IMR-90 (cell line): ENCODE data around the gene PHC1. TPM values are rescaled to one million over a fixed set of nuclear protein-coding genes. Genes with fewer than 3 reads are reported as not detected.

Experiments
- ATAC-seq: fragments of 200-7000 bp; cut with Tn5 transposase; 2 replicates; pipeline ENCODE4 v1.9.1; 2020; ENCODE audit warnings: low read depth, mild to moderate bottlenecking, moderate library complexity
- BruUV-seq: library from RNA; stranded (reverse); fragments of 400-500 nt; replicated peaks from 2 replicates; lab custom pipeline; 2021; lab: Mats Ljungman, UMichigan
- CTCF ChIA-PET: fragments of 300-600 bp; formaldehyde crosslinking; extraction: SDS; loops from one replicate; lab custom pipeline; 2021; ENCODE audit warnings: antibody characterized with exemption; lab: Yijun Ruan, JAX
- POLR2A ChIA-PET: fragments of 300-600 bp; sonication (Branson Sonifier 250); formaldehyde crosslinking; loops from one replicate; lab custom pipeline; 2022; ENCODE audit warnings: antibody characterized with exemption; ENCODE audit not compliant: unreplicated experiment; lab: Charles Lee
- DNase-seq: peaks from one replicate; pipeline ENCODE4 v3.0.0; 2013
- H2AFZ ChIP-seq: replicated peaks from 2 replicates; pipeline ENCODE3; 2013; ENCODE audit warnings: low read length, mild to moderate bottlenecking; ENCODE audit not compliant: poor library complexity
- H2AK5ac ChIP-seq: 2 replicates; pipeline ENCODE4 v1.6.1; 2013; ENCODE audit warnings: low read depth, low read length, inconsistent platforms
- H2AK9ac ChIP-seq: replicated peaks from 2 replicates; pipeline ENCODE3; 2013; ENCODE audit warnings: mild to moderate bottlenecking, low read depth, low read length, moderate library complexity; ENCODE audit not compliant: poor library complexity
- H2BK120ac ChIP-seq: 2 replicates; pipeline ENCODE4 v1.6.1; 2013; ENCODE audit warnings: low read depth, low read length, inconsistent platforms
- H2BK15ac ChIP-seq: 3 replicates; pipeline ENCODE4 v1.6.1; 2013; ENCODE audit warnings: low read depth, low read length, inconsistent platforms
- H2BK20ac ChIP-seq: 2 replicates; pipeline ENCODE4 v1.6.1; 2013; ENCODE audit warnings: low read depth, mild to moderate bottlenecking, inconsistent platforms, low read length, moderate library complexity
- H2BK5ac ChIP-seq: 2 replicates; pipeline ENCODE4 v1.6.1; 2013; ENCODE audit warnings: mild to moderate bottlenecking, low read depth, low read length, inconsistent platforms; ENCODE audit not compliant: poor library complexity, severe bottlenecking
- H3K14ac ChIP-seq: replicated peaks from 2 replicates; pipeline ENCODE4 v1.6.1; 2013; ENCODE audit warnings: low read depth, low read length, inconsistent platforms
- H3K18ac ChIP-seq: 2 replicates; pipeline ENCODE4 v1.6.1; 2013; ENCODE audit warnings: low read depth, low read length, control low read depth
- H3K23ac ChIP-seq: 2 replicates; pipeline ENCODE4 v1.6.1; 2013; ENCODE audit warnings: low read depth, low read length, inconsistent platforms
- H3K27ac ChIP-seq: 2 replicates; pipeline ENCODE4 v1.5.1; 2013; ENCODE audit warnings: mild to moderate bottlenecking, control low read depth, low read length; ENCODE audit not compliant: insufficient read depth
- H3K27me3 ChIP-seq: 2 replicates; pipeline ENCODE4 v1.6.1; 2013; ENCODE audit warnings: low read length; ENCODE audit not compliant: control insufficient read depth, insufficient read depth
- H3K36me3 ChIP-seq: 2 replicates; pipeline ENCODE4 v1.6.1; 2013; ENCODE audit warnings: low read length, mixed read lengths; ENCODE audit not compliant: control insufficient read depth, insufficient read depth
- H3K4ac ChIP-seq: 2 replicates; pipeline ENCODE4 v1.6.1; 2013; ENCODE audit warnings: low read depth, low read length, inconsistent platforms
- H3K4me1 ChIP-seq: 2 replicates; pipeline ENCODE4 v1.6.1; 2013; ENCODE audit warnings: low read length, mixed read lengths; ENCODE audit not compliant: control insufficient read depth, insufficient read depth
- H3K4me2 ChIP-seq: 2 replicates; pipeline ENCODE4 v1.6.1; 2013; ENCODE audit warnings: low read depth, mild to moderate bottlenecking, control low read depth, low read length, moderate library complexity
- H3K4me3 ChIP-seq: 2 replicates; pipeline ENCODE4 v1.5.1; 2013; ENCODE audit warnings: low read depth, mild to moderate bottlenecking, control low read depth, low read length, moderate library complexity; ENCODE audit not compliant: insufficient read depth
- H3K56ac ChIP-seq: 2 replicates; pipeline ENCODE4 v1.6.1; 2013; ENCODE audit warnings: low read length, inconsistent platforms; ENCODE audit not compliant: insufficient read depth; ENCODE audit errors: extremely low read depth
- H3K79me1 ChIP-seq, 2 experiments: 2 replicates each; pipeline ENCODE4 v1.6.1; 2013; ENCODE audit warnings: low read length in 2 of 2, inconsistent platforms in 1 of 2, low read depth in 1 of 2
- H3K9ac ChIP-seq: 2 replicates; pipeline ENCODE4 v1.6.1; 2013; ENCODE audit warnings: low read depth, low read length, control low read depth
- H3K9me1 ChIP-seq: 2 replicates; pipeline ENCODE4 v1.6.1; 2013; ENCODE audit warnings: low read length, inconsistent platforms; ENCODE audit not compliant: insufficient read depth
- H3K9me3 ChIP-seq: 2 replicates; pipeline ENCODE4 v1.6.1; 2013; ENCODE audit warnings: low read length; ENCODE audit not compliant: control insufficient read depth, insufficient read depth
- H4K20me1 ChIP-seq: 2 replicates; pipeline ENCODE4 v1.6.1; 2013; ENCODE audit warnings: low read length, inconsistent platforms; ENCODE audit not compliant: insufficient read depth
- H4K5ac ChIP-seq: 2 replicates; pipeline ENCODE4 v1.6.1; 2013; ENCODE audit warnings: mild to moderate bottlenecking, low read depth, low read length, control low read depth
- H4K8ac ChIP-seq, 2 experiments: 2 replicates each; pipeline ENCODE4 v1.6.1; 2013; ENCODE audit warnings: low read depth in 2 of 2, low read length in 2 of 2, control low read depth in 1 of 2, inconsistent platforms in 1 of 2
- H4K91ac ChIP-seq: 2 replicates; pipeline ENCODE4 v1.6.1; 2013; ENCODE audit warnings: low read depth, low read length, inconsistent platforms; ENCODE audit not compliant: insufficient read depth
- MAFK ChIP-seq: IDR thresholded peaks from 2 replicates; pipeline ENCODE4 v1.6.1; 2012; ENCODE audit warnings: low read depth, low read length, improper control_type of control experiment
- MXI1 ChIP-seq: IDR thresholded peaks from 2 replicates; pipeline ENCODE4 v1.6.1; 2012; ENCODE audit warnings: low read depth, mild to moderate bottlenecking, low read length, moderate library complexity, borderline replicate concordance
- NFE2L2 ChIP-seq: fragments of 150-350 bp; IDR thresholded peaks from 2 replicates; pipeline ENCODE4 v1.6.1; 2016; ENCODE audit warnings: low read depth, mild to moderate bottlenecking, low read length
- RAD21 ChIP-seq: IDR thresholded peaks from 2 replicates; pipeline ENCODE4 v1.6.1; 2012; ENCODE audit warnings: low read length, improper control_type of control experiment
- SMC3 ChIP-seq: fragments of 150-350 bp; IDR thresholded peaks from 2 replicates; pipeline ENCODE4 v1.6.1; 2016; ENCODE audit warnings: low read depth, mild to moderate bottlenecking, antibody characterized with exemption, low read length, moderate library complexity
- WGBS, 2 experiments: methylation state at CpG; one replicate each; pipeline versions ENCODE4 v1.1.5 to v1.1.7; 2013; ENCODE audit warnings: missing lambda C conversion rate in 2 of 2; ENCODE audit not compliant: insufficient read length in 1 of 2; ENCODE audit errors: extremely low coverage in 2 of 2; 5-methylcytosine and 5-hydroxymethylcytosine counted together
- dilution Hi-C: fragments of 300-500 bp; cut with HindIII; formaldehyde crosslinking; loops from one replicate; pipeline ENCODE4 v1.14.3; 2018; ENCODE audit warnings: low sequenced_read_pairs; ENCODE audit not compliant: unreplicated experiment
- in situ Hi-C: fragments of 300-500 bp; cut with MboI; formaldehyde crosslinking; loops from 3 replicates; pipeline ENCODE4 v1.14.3; 2019; ENCODE audit warnings: low sequenced_read_pairs, inconsistent platforms, mixed read lengths
- intact Hi-C: fragments of 100-400 bp; cut with micrococcal nuclease; formaldehyde crosslinking; loops from 2 replicates; pipeline ENCODE4 v1.10.0; 2022
- polyA plus RNA-seq, 3 experiments: library from polyadenylated mRNA; depleted of rRNA; stranded (reverse); fragments of >200 nt; gene quantifications; 2 replicates each; pipeline ENCODE4 v1.2.3, GENCODE V29; 2012; ENCODE audit warnings: low replicate concordance in 1 of 3
- total RNA-seq: library from RNA; depleted of rRNA; stranded (reverse); fragments of >200 nt; gene quantifications from 2 replicates; pipeline ENCODE4 v1.2.3, GENCODE V29; 2012
- TF ChIP-seq, protein P1 (sequence below): fragments of 150-350 bp; IDR thresholded peaks from 2 replicates; pipeline ENCODE4 v1.6.1; 2016; ENCODE audit warnings: low read depth, mild to moderate bottlenecking, low read length, moderate library complexity, borderline replicate concordance

Gene PHC1
- total and polyA plus RNA-seq, 2 of the 4 experiments (the other 2 are of a cell fraction): 9.1 to 23.1 TPM

- peak overlapping the region; percentile 73; the same call in 1 of the 2 replicates for H3K18ac ChIP-seq
- peak overlapping the region; percentile 78 for H3K4me2 ChIP-seq
- H2BK20ac ChIP-seq: no peak overlapping the region
- BruUV-seq: no TSS peak
- no peak overlapping the region for H2AK5ac ChIP-seq
- peaks cover 7 to 28% of the 10 kb centered on the region in 2 experiments for H3K79me1 ChIP-seq
- peaks cover 2% of the 10 kb centered on the region; the same call in 1 of the 2 replicates for H3K36me3 ChIP-seq
- DNase-seq: no peak
- H2BK15ac ChIP-seq: peak overlapping the region; percentile 45; the same call in 2 of the 3 replicates
- peak overlapping the region; percentile 98 for H3K9ac ChIP-seq
- in situ Hi-C loops (no loop called here), intact Hi-C loops (loop anchor here (2.0 kb wide), 1 partner anchor 35 kb away; the partner anchor contains the start of gene M6PR), dilution Hi-C loops (no loop called here)
- no peaks in the 10 kb centered on the region for H3K27me3 ChIP-seq
- peak overlapping the region; percentile 89 for H3K56ac ChIP-seq
- peak overlapping the region; percentile 64 for H4K91ac ChIP-seq
- WGBS, 2 experiments: 0% methylated on average over 3 of the region's 6 CpGs; no CpG with 5 or more reads in 1 of the 2 experiments
- H3K23ac ChIP-seq: peak overlapping the region; percentile 78
- no peak for ATAC-seq
- H3K9me3 ChIP-seq: no peaks in the 10 kb centered on the region
- no peaks in the 10 kb centered on the region for H4K20me1 ChIP-seq
- peaks cover 2% of the 10 kb centered on the region for H3K4me1 ChIP-seq
- CTCF ChIA-PET: interaction anchor here (0.6 to 1.1 kb wide), 3 partner anchors 23 to 202 kb away, joined by 3 to 4 read pairs (median 4); partner anchors contain the start of gene M6PR
- peak overlapping the region; percentile 100 for H3K27ac ChIP-seq
- H3K14ac ChIP-seq: peak overlapping the region; percentile 55
- peak overlapping the region; percentile 92 for H2BK5ac ChIP-seq
- peak overlapping the region; percentile 77 to 86 for H4K8ac ChIP-seq
- H2AFZ ChIP-seq: peak overlapping the region; percentile 94
- H4K5ac ChIP-seq: peak overlapping the region; percentile 60; the same call in 1 of the 2 replicates
- POLR2A ChIA-PET: no interaction called here
- peaks cover 9% of the 10 kb centered on the region for H3K9me1 ChIP-seq
- H3K4ac ChIP-seq: peak overlapping the region; percentile 75; the same call in 1 of the 2 replicates
- H2BK120ac ChIP-seq: peak overlapping the region; percentile 61
- no peak overlapping the region for H2AK9ac ChIP-seq
- no peak for TF ChIP-seq SMC3
- TF ChIP-seq MAFK: no peak
- no peak for TF ChIP-seq NFE2L2
- no peak for TF ChIP-seq MXI1
- TF ChIP-seq RAD21: no peak
- TF ChIP-seq, protein P1, sequence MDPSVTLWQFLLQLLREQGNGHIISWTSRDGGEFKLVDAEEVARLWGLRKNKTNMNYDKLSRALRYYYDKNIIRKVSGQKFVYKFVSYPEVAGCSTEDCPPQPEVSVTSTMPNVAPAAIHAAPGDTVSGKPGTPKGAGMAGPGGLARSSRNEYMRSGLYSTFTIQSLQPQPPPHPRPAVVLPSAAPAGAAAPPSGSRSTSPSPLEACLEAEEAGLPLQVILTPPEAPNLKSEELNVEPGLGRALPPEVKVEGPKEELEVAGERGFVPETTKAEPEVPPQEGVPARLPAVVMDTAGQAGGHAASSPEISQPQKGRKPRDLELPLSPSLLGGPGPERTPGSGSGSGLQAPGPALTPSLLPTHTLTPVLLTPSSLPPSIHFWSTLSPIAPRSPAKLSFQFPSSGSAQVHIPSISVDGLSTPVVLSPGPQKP: no peak
- peak overlapping the region; percentile 76 for H3K4me3 ChIP-seq
Measured at GRCh38 chr12:8913702-8914032, 642 bp upstream of the PHC1 start.
